GM12892 (cell line): Measurements from ENCODE around the gene GALNT2.

ENCODE experiments used
- POLR2A ChIP-seq: IDR thresholded peaks from 2 replicates; pipeline ENCODE4 v1.6.1; 2011; ENCODE audit warnings: low read depth, low read length, control low read depth
- POLR2AphosphoS5 ChIP-seq: IDR thresholded peaks from 2 replicates; pipeline ENCODE4 v1.6.1; 2011; ENCODE audit warnings: low read depth, low read length, control low read depth
- TAF1 ChIP-seq: IDR thresholded peaks from 2 replicates; pipeline ENCODE4 v1.6.1; 2011; ENCODE audit warnings: low read depth, mild to moderate bottlenecking, control low read depth, low read length, borderline replicate concordance

GRCh38 chr1:230135726-230136125 is 68.7 kb downstream of the GALNT2 start:
- TF ChIP-seq POLR2A (no peak), TAF1 (no peak), POLR2AphosphoS5 (no peak)
